Panc1 (cell line): ENCODE data around the gene RAP1GAP.

Experiments
- CTCF ChIP-seq: fragments of 450-650 bp; IDR thresholded peaks from 2 replicates; pipeline ENCODE4 v1.5.1; 2017; ENCODE audit warnings: mild to moderate bottlenecking
- POLR2AphosphoS5 ChIP-seq: IDR thresholded peaks from 2 replicates; pipeline ENCODE4 v1.6.1; 2012; ENCODE audit warnings: mild to moderate bottlenecking, low read depth, low read length, moderate library complexity
- SIN3A ChIP-seq: IDR thresholded peaks from 2 replicates; pipeline ENCODE4 v1.6.1; 2012; ENCODE audit warnings: low read depth, mild to moderate bottlenecking, low read length, moderate library complexity, borderline replicate concordance; ENCODE audit not compliant: insufficient read depth
- TCF7L2 ChIP-seq: IDR thresholded peaks from 2 replicates; pipeline ENCODE4 v1.6.1; 2011; ENCODE audit warnings: mild to moderate bottlenecking, low read depth, low read length, inconsistent platforms

- TF ChIP-seq CTCF (no peak), POLR2AphosphoS5 (no peak), SIN3A (no peak), TCF7L2 (no peak)
Measured at GRCh38 chr1:21670059-21670881, 1.1 kb upstream of the RAP1GAP start.
